Measurements from ENCODE around the gene ATP6V0D1.

DNA sequence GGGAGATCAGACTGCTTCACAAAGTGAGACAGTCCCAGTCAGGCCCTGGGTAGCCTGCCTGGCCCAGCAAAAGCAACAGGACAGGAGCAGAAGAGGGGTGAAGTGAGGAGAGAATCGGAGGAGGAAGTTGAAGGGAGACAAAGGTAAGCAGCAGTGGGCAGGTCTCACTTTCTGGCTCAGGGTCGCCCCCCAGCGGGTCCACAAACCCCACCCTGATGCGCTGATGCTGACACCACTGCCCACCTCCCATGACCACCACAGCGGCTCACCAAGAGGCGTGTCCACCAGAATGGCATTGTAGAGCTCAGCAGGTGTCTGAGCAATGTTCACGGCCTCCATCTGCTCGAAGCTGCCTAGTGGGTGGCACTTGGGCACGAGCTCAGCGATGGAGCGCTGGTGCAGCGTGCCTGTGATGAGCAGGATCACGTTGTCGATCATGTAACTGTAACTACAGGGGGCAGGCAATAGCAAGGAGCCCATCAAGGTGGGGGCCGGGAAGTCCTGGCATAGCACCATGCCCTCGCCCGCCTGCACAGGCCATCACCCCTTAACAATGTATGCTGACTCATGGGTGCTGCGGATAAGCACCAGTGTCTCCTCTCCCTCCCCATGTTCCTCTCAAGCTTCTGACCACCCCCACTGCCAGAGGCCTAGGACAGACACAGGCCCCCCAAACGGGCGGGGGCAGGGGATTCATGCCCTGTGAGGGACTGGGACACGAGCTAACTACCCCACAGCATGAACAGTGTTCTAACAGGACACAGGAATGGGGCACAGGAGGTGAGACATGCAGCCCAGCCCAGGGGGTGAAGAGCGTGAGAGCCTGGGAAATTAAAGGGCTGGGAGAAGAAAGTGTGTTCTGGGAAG lies 36.5 kb downstream of the ATP6V0D1 start:
- TF ChIP-seq, protein P1, sequence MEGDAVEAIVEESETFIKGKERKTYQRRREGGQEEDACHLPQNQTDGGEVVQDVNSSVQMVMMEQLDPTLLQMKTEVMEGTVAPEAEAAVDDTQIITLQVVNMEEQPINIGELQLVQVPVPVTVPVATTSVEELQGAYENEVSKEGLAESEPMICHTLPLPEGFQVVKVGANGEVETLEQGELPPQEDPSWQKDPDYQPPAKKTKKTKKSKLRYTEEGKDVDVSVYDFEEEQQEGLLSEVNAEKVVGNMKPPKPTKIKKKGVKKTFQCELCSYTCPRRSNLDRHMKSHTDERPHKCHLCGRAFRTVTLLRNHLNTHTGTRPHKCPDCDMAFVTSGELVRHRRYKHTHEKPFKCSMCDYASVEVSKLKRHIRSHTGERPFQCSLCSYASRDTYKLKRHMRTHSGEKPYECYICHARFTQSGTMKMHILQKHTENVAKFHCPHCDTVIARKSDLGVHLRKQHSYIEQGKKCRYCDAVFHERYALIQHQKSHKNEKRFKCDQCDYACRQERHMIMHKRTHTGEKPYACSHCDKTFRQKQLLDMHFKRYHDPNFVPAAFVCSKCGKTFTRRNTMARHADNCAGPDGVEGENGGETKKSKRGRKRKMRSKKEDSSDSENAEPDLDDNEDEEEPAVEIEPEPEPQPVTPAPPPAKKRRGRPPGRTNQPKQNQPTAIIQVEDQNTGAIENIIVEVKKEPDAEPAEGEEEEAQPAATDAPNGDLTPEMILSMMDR (IDR thresholded peaks at IDR 0.05) = no peak
- no peak for TF ChIP-seq JUNB (IDR thresholded peaks at IDR 0.05)
- TF ChIP-seq, protein P2, sequence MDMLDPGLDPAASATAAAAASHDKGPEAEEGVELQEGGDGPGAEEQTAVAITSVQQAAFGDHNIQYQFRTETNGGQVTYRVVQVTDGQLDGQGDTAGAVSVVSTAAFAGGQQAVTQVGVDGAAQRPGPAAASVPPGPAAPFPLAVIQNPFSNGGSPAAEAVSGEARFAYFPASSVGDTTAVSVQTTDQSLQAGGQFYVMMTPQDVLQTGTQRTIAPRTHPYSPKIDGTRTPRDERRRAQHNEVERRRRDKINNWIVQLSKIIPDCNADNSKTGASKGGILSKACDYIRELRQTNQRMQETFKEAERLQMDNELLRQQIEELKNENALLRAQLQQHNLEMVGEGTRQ (IDR thresholded peaks at IDR 0.05) = no peak
- TF ChIP-seq, protein P3, sequence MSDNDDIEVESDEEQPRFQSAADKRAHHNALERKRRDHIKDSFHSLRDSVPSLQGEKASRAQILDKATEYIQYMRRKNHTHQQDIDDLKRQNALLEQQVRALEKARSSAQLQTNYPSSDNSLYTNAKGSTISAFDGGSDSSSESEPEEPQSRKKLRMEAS (IDR thresholded peaks at IDR 0.05) = no peak
- TF ChIP-seq EHMT2 (IDR thresholded peaks at IDR 0.05; ENCODE audit: low read depth) = no peak
- no peak for TF ChIP-seq MAFK (IDR thresholded peaks at IDR 0.05; ENCODE audit: partially characterized antibody)
- TF ChIP-seq EP300 (IDR thresholded peaks at IDR 0.05) = no peak
- no peak for TF ChIP-seq KDM1A (IDR thresholded peaks at IDR 0.05; ENCODE audit: low read depth)
- TF ChIP-seq POLR2A (IDR thresholded peaks at IDR 0.05; ENCODE audit: low read length) = no peak
